ENCODE measurements around the gene SGMS1.

Gene SGMS1

DNA sequence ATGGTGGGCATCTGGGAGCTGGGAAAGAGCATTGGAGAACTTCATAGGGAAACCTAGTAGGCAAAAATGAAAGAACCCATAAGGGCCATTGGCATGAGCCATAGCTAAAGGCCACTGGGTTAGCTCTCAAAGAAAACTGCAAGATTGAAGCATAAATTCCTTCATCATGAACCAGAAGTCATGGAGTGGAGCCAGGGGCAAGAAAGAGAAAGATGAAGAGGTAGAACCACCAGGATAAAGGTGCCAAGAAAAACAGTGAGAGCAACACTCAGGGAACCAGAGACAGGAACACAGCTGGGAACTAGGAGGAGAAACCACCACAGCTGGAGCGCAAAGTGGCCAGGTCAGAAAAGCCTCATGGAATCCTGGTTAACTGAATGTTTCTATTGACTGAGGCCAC, 11.5 kb upstream of the SGMS1 start:
- no peak for DNase-seq (ENCODE audit: extremely low read depth, insufficient read length)
- Histone ChIP-seq H3K36me3 (ENCODE audit: control insufficient read depth, insufficient read depth, low read length) (no peaks in the 10 kb centered on the region), H3K4me3 (replicated peaks; ENCODE audit: low read depth, low read length) (no peak overlapping the region), H3K27me3 (replicated peaks; ENCODE audit: control insufficient read depth, insufficient read depth, low read length) (no peaks in the 10 kb centered on the region)
- TF ChIP-seq, protein P1, sequence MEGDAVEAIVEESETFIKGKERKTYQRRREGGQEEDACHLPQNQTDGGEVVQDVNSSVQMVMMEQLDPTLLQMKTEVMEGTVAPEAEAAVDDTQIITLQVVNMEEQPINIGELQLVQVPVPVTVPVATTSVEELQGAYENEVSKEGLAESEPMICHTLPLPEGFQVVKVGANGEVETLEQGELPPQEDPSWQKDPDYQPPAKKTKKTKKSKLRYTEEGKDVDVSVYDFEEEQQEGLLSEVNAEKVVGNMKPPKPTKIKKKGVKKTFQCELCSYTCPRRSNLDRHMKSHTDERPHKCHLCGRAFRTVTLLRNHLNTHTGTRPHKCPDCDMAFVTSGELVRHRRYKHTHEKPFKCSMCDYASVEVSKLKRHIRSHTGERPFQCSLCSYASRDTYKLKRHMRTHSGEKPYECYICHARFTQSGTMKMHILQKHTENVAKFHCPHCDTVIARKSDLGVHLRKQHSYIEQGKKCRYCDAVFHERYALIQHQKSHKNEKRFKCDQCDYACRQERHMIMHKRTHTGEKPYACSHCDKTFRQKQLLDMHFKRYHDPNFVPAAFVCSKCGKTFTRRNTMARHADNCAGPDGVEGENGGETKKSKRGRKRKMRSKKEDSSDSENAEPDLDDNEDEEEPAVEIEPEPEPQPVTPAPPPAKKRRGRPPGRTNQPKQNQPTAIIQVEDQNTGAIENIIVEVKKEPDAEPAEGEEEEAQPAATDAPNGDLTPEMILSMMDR (IDR thresholded peaks at IDR 0.05; ENCODE audit: insufficient read depth, low read length, poor library complexity, severe bottlenecking), result no peak

DNA sequence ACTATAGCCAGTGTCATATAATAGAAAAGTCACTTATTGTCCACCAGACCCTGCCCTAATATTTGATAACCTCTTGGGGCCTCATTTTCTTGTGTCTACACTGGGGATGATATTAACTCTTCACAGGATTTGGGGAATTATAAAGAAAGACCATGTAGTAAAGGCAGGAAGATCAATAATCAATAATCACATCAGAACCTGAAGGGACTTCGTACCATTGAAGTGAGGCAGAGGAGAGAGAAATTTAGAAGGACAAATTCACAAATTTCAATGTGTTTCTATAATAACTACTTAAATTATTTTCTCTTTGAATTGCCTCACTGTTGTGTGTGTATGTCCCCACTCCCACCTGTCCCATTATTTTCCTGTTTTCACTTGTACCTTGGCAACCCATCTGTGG, 10.7 kb upstream of the SGMS1 start:
- TF ChIP-seq, protein P1 (IDR thresholded peaks at IDR 0.05; ENCODE audit: insufficient read depth, low read length, poor library complexity, severe bottlenecking), result no peak
- H3K4me3 ChIP-seq (replicated peaks; ENCODE audit: low read depth, low read length), result no peak overlapping the region
- no peaks in the 10 kb centered on the region for H3K27me3 ChIP-seq (replicated peaks; ENCODE audit: control insufficient read depth, insufficient read depth, low read length)
- DNase-seq (ENCODE audit: extremely low read depth, insufficient read length), result no peak
- H3K36me3 ChIP-seq (ENCODE audit: control insufficient read depth, insufficient read depth, low read length), result no peaks in the 10 kb centered on the region

DNA sequence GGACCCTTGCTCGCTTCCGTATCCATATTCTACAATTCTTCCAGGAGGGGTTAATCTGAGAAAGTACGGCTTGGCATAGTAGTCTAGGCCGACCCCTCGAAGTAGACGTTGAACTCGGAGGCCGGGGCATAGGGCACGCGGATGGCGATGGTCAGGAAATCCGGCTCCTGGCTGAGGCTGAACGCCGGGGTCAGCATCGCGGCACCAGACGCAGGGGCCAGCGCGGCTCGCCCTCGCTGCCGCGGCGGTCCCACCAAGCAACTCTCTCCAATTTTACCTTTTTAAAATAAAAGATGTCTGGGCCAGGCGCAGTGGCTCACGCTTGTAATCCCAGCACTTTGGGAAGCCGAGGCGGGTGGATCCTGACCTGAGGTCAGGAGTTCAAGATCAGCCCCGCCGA, 7.3 kb upstream of the SGMS1 start:
- TF ChIP-seq, protein P1 (IDR thresholded peaks at IDR 0.05; ENCODE audit: insufficient read depth, low read length, poor library complexity, severe bottlenecking), result no peak
- no peaks in the 10 kb centered on the region for H3K36me3 ChIP-seq (ENCODE audit: control insufficient read depth, insufficient read depth, low read length)
- no peak for DNase-seq (ENCODE audit: extremely low read depth, insufficient read length)
- no peaks in the 10 kb centered on the region for H3K27me3 ChIP-seq (replicated peaks; ENCODE audit: control insufficient read depth, insufficient read depth, low read length)
- H3K4me3 ChIP-seq (replicated peaks; ENCODE audit: low read depth, low read length), result no peak overlapping the region

DNA sequence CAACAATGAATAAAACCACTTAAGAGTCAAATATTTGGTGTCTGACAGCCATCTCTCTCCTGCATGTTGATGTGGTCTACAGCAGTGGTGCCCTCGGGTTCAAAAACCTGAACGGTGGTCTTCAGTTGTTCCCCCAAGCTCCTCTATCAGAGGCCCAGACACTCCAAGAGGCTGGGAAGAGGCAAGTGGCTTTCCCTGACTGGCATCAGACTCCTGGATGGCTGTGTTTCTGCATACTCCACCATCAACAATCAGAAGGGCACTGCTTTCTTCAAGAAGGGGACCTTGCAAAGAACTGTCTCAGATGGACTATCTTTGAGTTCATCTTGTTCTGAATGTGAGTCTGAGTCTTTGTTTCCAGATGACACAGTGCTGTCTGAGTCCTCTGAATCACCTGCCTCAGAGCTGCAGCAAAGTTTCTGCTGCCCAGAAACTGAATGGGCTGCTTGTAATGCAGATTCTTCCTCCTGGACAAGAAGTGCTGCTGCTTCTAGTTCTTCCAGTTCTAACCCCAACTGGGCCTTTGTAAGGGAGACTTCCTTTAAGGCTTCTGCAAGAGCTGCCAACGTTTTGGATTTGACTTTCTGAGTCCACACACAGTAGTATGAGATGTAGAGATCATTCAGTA, 5.9 kb upstream of the SGMS1 start:
- no peaks in the 10 kb centered on the region for H3K27me3 ChIP-seq (replicated peaks; ENCODE audit: control insufficient read depth, insufficient read depth, low read length)
- no peak for DNase-seq (ENCODE audit: extremely low read depth, insufficient read length)
- no peak overlapping the region for H3K4me3 ChIP-seq (replicated peaks; ENCODE audit: low read depth, low read length)
- TF ChIP-seq, protein P1 (IDR thresholded peaks at IDR 0.05; ENCODE audit: insufficient read depth, low read length, poor library complexity, severe bottlenecking), result no peak
- H3K36me3 ChIP-seq (ENCODE audit: control insufficient read depth, insufficient read depth, low read length), result no peaks in the 10 kb centered on the region

DNA sequence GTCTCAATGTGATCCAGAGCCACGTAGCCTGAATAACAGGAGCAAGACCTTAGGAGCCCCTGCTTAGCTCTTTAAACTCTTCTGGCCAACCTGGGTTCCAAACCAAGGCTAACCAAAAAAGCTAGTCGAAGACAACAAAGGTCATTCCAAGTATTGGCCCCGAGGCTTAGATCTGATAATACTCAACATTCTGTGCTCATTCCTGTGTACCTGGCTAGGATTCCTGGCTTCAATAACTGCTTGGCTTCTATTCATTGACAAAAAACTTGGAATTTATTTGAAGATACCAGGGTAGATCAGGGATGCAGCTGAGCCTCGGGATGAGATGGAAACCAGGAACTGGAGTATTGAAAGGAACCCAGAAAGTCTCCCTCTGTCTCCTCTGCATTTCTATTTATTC, 4.1 kb upstream of the SGMS1 start:
- no peak overlapping the region for H3K4me3 ChIP-seq (replicated peaks; ENCODE audit: low read depth, low read length)
- H3K36me3 ChIP-seq (ENCODE audit: control insufficient read depth, insufficient read depth, low read length), result no peaks in the 10 kb centered on the region
- no peaks in the 10 kb centered on the region for H3K27me3 ChIP-seq (replicated peaks; ENCODE audit: control insufficient read depth, insufficient read depth, low read length)
- TF ChIP-seq, protein P1 (IDR thresholded peaks at IDR 0.05; ENCODE audit: insufficient read depth, low read length, poor library complexity, severe bottlenecking), result no peak
- DNase-seq (ENCODE audit: extremely low read depth, insufficient read length), result no peak

DNA sequence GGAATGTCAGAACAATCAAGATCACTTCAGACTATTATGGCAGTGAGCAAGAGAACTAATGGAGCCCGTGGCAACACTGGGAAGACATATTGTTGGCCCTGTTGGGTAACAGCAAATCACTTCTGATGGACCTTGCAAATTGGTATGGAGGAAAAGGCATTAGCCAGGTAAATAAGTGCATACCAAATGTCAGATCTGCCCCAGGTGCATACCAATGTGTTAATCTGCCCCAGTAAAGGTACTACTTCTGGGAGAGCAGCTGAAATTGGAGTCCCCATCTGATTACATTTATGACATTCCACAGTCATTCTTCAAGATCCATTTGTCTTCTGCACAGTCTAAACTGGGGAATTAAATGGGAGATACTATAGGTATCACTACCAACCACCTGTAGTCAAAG, 3.7 kb upstream of the SGMS1 start:
- DNase-seq (ENCODE audit: extremely low read depth, insufficient read length), result no peak
- no peaks in the 10 kb centered on the region for H3K27me3 ChIP-seq (replicated peaks; ENCODE audit: control insufficient read depth, insufficient read depth, low read length)
- H3K4me3 ChIP-seq (replicated peaks; ENCODE audit: low read depth, low read length), result no peak overlapping the region
- TF ChIP-seq, protein P1 (IDR thresholded peaks at IDR 0.05; ENCODE audit: insufficient read depth, low read length, poor library complexity, severe bottlenecking), result no peak
- H3K36me3 ChIP-seq (ENCODE audit: control insufficient read depth, insufficient read depth, low read length), result no peaks in the 10 kb centered on the region

All from GM06990 (cell line).